K562 (cell line): Measurements from ENCODE around the gene NOL4L.

Source experiments
- ATF2 ChIP-seq: sonication (generic); formaldehyde crosslinking; IDR thresholded peaks from 2 replicates; pipeline ENCODE4 v1.8.1; 2022; ENCODE audit warnings: missing genetic modification reagents
- CTCF ChIP-seq, 3 experiments: IDR thresholded peaks in 2 of 3; conservative IDR thresholded peaks in 1 of 3; 2 replicates each; pipeline ENCODE4 v1.5.1; 2011 to 2012; ENCODE audit warnings: low read length in 3 of 3, mild to moderate bottlenecking in 3 of 3, control low read depth in 2 of 3, improper control_type of control experiment in 1 of 3, inconsistent platforms in 1 of 3, low read depth in 1 of 3, mixed read lengths in 1 of 3, moderate library complexity in 1 of 3; ENCODE audit not compliant: insufficient read depth in 2 of 3
- ESRRA ChIP-seq: fragments of 450-650 bp; IDR thresholded peaks from 2 replicates; pipeline ENCODE4 v1.6.1; 2014; ENCODE audit warnings: low read depth, mild to moderate bottlenecking, moderate library complexity, borderline replicate concordance
- NBN ChIP-seq: fragments of 450-650 bp; IDR thresholded peaks from 2 replicates; pipeline ENCODE4 v1.6.1; 2016; ENCODE audit warnings: low read depth, mild to moderate bottlenecking
- POLR2AphosphoS5 ChIP-seq: IDR thresholded peaks from 2 replicates; pipeline ENCODE4 v1.6.1; 2011; ENCODE audit warnings: mild to moderate bottlenecking, low read depth, low read length, moderate library complexity; ENCODE audit not compliant: control insufficient read depth, insufficient read depth
- RAD21 ChIP-seq, 2 experiments: fragments of 250-450 bp in 1 of 2; fragments of 450-650 bp in 1 of 2; sonication (Bioruptor Pico) in 1 of 2; formaldehyde crosslinking in 1 of 2; IDR thresholded peaks in 1 of 2; conservative IDR thresholded peaks in 1 of 2; 2 replicates each; pipeline versions ENCODE4 v1.4.0 to v1.8.0; 2020 to 2022; ENCODE audit warnings: mild to moderate bottlenecking in 2 of 2, moderate library complexity in 1 of 2
- RERE ChIP-seq: sonication (generic); formaldehyde crosslinking; IDR thresholded peaks from 2 replicates; pipeline ENCODE4 v1.8.0; 2023; ENCODE audit warnings: missing genetic modification reagents, mild to moderate bottlenecking, borderline replicate concordance
- ZNF133 ChIP-seq: fragments of 250-450 bp; sonication (Bioruptor Pico); IDR thresholded peaks from 2 replicates; pipeline ENCODE4 v1.4.0; 2020; ENCODE audit warnings: mild to moderate bottlenecking
- ZNF146 ChIP-seq: IDR thresholded peaks from one replicate; pipeline ENCODE4 v1.6.1; 2018; ENCODE audit warnings: missing compliant biosample characterization; ENCODE audit not compliant: unreplicated experiment

GRCh38 chr20:32583581-32584070 lies 1.5 kb downstream of the NOL4L start:
- no peak for TF ChIP-seq NBN
- no peak for TF ChIP-seq RAD21 (CRISPR knock-in tag; conservative IDR thresholded peaks at IDR 0.05 in 1 of 2, IDR thresholded peaks at IDR 0.05 in 1 of 2)
- TF ChIP-seq RERE (CRISPR knock-in tag) = no peak
- no peak; the same call in 1 of the 2 replicates for TF ChIP-seq POLR2AphosphoS5
- no peak for TF ChIP-seq ZNF146 (CRISPR knock-in tag)
- no peak for TF ChIP-seq CTCF (IDR thresholded peaks at IDR 0.05 in 2 of 3, conservative IDR thresholded peaks at IDR 0.05 in 1 of 3; ENCODE audit: insufficient read depth in 2 of 3, low read depth in 1 of 3, low read length in 3 of 3)
- no peak for TF ChIP-seq ZNF133 (CRISPR knock-in tag)
- no peak for TF ChIP-seq ATF2
- no peak for TF ChIP-seq ESRRA
